Right ventricle myocardium superior (tissue), 1 donor: ENCODE measurements around the gene SLC18B1. TPM values are rescaled to one million over a fixed set of nuclear protein-coding genes. Genes with fewer than 3 reads are reported as not detected.

Source experiments
- ATAC-seq: fragments of 200-7000 bp; cut with Tn5 transposase; one replicate; pipeline ENCODE4 v1.9.1; 2020; ENCODE audit warnings: mild to moderate bottlenecking; ENCODE audit not compliant: poor library complexity
- DNase-seq: peaks from one replicate; pipeline ENCODE4 v3.0.0-alpha.2; 2020
- intact Hi-C: fragments of 100-400 bp; cut with DNase I; formaldehyde crosslinking; loops from one replicate; pipeline ENCODE4 v1.11.2; 2022
- long read RNA-seq: library from polyadenylated mRNA; unstranded; transcript quantifications from one replicate; pipeline ENCODE4 v2.0.0, GENCODE V29; 2021
- total RNA-seq: library from RNA; stranded (reverse); fragmentation: NEBNext Ultra II Directional; extraction: Animal tissue kit (Norgen Biotek cat#: 25700); gene quantifications from one replicate; pipeline ENCODE4 v1.2.1, GENCODE V29; 2021
- donor health status: DM: no; HTN: yes; CAD: no; lungs with severe emphysema.

The SLC18B1 gene
- total RNA-seq = 3.7 TPM
- long read RNA-seq, transcript SLC18B1-201 (14 exons, 2,368 nt) = major isoform, 6 of 7 reads
- long read RNA-seq, partial matches to known transcripts = 0 of 7 reads
- long read RNA-seq, other reads (novel, unspliced or antisense) = 1 of 7 reads

DNA sequence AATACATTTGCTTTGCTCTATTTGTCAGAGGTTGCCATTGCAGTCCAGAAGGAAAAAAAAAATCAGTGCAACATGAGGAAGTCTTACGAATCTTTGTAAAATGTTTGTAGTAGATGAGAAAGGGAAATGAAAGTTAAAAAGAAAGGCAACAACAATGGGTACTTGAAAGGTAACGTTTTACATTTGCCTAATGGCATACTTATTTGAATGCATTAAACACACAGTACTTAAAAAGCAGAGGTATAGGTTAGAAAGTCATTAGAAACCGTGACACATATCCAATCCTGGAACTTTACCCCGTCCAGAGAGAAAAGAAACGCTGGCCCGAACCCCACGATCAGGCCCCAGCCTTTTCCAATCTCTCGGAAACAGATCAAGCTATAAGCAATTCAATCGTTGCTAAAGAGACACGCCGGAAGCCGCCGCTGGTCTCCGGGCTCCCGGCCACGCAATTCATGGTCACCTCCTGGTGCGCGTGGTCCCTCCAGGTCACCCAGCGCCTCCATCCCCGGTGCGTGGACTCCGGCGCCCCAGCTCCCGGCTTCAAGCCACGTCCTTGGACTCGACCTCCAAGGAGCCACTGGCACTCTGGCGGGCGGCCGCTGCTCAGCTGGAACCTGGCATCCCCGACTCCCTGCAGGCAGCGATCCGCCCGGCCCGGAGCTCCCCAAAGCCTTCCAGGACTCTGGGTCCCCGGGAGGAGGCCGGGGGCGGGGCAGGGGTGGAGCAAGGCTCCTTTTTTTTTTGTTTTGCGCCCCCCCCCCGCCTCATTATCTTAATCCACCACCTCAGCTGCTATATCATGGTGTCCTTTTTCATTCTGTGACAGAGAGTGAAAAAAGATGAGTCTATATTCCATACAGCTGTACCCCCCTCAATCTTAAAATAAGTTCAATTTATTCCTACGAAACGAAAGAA lies at the start of gene SLC18B1:
Gene SLC18B1, minus strand, starts transcription at position 687 of the 918 bp plus-strand sequence. Its CDS starts 181 bp downstream, at position 506.
- ATAC-seq = peak; percentile 88
- intact Hi-C loops = no loop called here

DNA sequence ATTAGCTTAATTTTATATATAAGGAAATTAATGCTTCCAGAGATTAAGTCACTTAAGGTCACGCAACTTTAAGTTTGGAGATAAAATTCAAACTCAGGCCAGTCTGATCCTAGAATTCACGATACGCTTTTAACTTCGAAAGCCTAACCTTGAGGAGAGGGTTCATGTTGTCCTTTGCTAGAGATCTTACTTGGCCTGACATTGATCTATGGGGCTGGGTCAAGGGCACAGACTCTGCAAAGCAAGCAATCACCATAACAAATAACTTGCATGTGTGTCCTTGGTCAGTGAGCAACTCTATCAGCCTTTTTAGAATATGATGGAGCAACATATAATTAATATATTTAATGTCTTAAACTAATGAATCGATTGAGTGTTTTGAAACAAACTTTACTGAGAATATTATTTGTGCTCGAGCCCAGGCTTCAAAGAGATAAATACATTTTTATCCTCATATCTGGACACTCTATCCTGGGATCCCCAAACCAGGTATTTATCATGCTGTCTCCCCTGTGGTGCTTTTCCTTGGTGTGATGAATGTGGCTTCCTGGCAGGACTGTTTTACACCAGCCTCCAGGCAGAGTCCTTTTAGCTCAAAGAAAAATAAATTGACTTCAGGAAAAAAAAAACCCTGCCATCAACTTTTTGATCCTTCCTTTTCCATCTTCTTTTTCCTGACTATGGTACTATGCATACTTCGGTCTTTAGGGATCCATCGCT lies 45.0 kb upstream of the SLC18B1 start:
- ATAC-seq = no peak
- no peak for DNase-seq
- intact Hi-C loops = no loop called here

More for the DNA sequence above, at the start of gene SLC18B1:
- DNase-seq = peak; percentile 80

DNA sequence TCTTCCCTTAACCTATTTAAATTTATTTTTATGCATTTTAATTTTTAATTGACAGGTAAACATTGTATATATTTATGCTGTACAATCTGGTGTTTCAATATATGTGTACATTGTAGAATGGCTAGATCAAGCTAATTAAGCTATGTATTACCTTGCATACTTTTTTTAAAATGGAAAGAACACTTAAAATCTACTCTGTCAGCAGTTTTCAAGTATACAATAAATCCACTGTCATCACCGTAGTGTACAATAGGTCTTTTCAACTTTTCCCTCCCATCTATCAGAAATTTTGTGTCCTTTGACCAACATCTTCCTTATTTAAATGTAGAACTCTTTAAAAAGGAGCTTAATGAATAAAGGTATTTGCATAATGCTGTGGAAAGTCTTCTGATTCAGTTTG lies 43.5 kb upstream of the SLC18B1 start:
- intact Hi-C loops = no loop called here

DNA sequence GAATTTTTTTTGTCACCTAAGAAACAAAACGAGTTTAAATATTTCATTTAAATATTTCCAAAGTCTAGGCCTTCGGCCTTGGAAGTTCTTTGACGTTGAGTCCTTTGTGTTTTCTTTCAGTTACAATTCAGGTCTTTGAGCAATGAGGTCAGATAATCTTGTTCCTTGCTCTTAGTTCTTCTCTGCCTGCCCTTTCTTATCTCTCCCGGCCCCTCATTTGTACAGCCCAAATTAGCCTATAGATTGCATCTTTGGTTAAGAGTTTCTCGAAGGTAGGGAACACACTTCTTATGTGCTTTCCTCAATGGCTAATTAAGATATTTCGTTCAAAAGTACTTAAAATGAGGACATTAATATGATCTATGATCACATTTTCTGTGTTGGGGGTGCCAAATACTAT lies 34.5 kb upstream of the SLC18B1 start:
- ATAC-seq (no peak), DNase-seq (no peak)
- intact Hi-C loops = loop anchor here (5.0 kb wide), 1 partner anchor 724 kb away; no protein-coding TSS in a partner anchor

More for the DNA sequence above, 43.5 kb upstream of the SLC18B1 start:
- ATAC-seq (no peak), DNase-seq (no peak)

DNA sequence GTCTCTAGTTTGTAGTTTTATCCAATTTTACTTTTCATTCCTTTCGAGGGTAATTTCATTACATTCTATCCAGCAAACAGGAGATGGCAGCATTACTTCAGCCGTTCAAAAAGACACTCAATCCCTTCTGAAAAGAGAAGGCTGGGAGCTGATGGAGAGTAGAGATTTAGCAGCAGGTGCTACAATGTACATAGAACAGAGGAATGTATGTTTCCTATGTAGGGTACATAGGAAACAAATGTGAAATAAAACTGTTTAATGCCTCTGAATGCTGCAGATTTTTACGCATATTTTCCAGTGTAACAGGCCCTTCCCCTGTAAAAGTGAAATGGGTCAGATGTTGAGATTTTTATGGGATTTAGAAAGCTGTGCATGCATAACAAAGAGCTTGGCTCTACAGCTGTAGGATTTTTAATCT lies 31.9 kb upstream of the SLC18B1 start:
- intact Hi-C loops = loop anchor here (5.0 kb wide), 1 partner anchor 727 kb away; no protein-coding TSS in a partner anchor
- DNase-seq (no peak), ATAC-seq (peak; percentile 62)

DNA sequence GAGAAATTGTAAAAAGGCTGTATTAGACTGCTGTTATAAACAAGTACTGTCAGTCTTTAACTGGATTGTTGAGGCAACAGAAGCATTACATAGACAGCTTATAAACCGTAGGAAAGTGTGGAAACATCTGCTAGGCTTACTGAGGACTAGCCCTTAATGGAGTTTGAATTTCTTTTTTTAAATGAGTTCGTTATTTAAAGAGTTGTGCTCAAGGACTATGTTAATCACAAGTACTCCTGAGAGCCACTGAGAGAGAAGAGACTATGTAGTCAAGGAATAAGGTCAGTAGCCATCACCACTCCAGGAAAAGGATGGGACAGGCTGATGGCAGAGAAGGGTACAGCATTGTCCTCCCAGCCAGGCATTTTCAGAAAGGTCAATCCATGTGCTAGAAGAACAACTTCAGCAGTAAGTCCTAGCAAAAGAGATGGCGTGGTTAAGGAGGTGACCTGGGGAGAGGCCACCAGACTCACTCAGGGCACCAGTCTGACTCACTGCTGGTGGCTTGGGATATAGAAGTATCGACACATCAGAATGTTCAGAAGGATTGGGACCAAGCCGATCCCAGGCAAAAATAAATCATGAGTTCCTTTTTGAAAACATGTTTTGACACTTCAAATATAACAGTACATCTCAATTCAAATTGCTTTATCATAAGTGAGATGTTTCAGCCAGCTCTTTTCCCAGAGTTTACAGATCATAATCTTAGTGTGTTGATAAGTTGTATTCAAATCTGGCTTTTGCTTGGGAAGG lies 22.4 kb upstream of the SLC18B1 start:
- DNase-seq = no peak
- intact Hi-C loops = no loop called here
- ATAC-seq = no peak

DNA sequence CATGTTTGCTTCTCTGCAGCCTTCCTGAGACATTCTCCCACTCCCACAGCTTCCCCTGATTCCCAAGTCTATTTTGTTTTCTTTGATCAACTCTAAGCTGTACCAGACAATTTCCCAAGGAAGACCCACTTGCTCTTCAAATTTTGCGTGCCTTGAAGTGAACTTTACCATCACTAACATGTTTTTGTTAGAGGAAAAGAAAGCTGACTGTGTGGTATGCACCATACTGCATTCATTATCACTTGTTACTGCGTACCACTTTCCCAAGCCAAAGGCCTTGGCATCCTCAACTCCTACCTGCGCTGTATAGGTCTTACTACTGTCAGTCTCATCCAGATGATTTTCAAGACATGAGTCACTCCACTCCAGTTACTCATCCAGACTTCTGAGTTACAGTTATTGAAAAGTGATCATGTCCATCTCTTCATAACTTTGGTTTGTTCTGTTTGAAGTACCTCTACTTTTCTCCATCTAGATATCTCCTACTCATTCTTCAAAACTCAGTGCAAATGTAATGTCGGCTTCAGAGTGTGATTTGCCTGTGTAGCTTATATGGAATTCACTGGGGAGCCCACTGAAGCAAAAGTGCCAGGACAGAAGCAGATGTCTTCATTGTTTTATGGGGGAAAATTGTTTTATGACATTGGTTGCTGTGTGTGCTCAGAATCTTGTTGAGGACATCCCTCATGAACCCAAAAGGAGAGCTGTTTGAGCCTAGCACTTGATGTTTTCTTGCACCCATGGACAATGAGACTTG lies 21.1 kb upstream of the SLC18B1 start:
- intact Hi-C loops = loop anchor here (10.0 kb wide), 1 partner anchor 305 kb away; the partner anchor contains the start of gene STX7
- ATAC-seq = no peak
- DNase-seq = no peak

DNA sequence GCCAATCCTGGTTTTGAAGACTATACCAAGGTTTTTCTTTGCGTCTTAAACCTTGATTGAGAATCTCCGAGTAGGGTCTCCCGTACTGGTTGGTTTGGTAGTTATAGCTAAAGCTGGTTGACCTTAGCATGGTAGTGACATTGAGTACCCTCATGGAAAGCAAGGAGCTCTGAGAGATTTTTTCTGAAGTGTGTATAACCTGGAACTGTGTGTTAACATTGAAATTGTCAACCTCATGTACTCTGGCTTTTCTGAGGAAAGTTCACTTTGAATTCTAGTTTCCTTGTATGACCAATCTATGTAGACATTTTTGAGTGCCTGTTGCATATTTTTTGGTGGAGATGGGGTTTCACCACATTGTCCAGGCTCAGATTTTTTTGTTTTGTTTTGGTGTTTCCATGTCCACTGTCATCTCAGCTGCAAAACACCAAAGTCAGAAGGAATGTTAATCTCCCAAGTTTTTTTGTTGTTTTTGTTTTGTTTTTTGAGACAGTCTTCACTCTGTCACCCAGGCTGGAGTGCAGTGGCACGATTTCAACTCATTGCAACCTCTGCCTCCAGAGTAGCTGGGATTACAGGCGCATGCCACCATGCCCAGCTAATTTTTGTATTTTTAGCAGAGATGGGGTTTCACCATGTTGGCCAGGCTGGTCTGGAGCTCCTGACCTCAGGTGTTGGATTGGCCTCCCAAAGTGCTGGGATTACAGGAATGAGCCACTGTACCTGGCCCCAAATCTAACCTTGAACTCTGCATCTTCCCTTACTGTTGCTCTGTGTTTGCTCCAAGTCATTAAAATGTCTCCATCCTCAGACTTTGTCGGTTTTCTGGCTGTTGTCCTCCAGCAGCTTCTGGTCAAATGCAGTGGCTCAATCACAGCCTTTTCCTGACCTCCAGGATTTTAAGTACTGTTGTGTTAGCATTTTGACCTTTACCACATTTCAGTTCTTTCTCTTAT lies 20.2 kb upstream of the SLC18B1 start:
- intact Hi-C loops = loop anchor here (10.0 kb wide), 1 partner anchor 304 kb away; the partner anchor contains the start of gene STX7
- no peak for DNase-seq
- no peak for ATAC-seq

DNA sequence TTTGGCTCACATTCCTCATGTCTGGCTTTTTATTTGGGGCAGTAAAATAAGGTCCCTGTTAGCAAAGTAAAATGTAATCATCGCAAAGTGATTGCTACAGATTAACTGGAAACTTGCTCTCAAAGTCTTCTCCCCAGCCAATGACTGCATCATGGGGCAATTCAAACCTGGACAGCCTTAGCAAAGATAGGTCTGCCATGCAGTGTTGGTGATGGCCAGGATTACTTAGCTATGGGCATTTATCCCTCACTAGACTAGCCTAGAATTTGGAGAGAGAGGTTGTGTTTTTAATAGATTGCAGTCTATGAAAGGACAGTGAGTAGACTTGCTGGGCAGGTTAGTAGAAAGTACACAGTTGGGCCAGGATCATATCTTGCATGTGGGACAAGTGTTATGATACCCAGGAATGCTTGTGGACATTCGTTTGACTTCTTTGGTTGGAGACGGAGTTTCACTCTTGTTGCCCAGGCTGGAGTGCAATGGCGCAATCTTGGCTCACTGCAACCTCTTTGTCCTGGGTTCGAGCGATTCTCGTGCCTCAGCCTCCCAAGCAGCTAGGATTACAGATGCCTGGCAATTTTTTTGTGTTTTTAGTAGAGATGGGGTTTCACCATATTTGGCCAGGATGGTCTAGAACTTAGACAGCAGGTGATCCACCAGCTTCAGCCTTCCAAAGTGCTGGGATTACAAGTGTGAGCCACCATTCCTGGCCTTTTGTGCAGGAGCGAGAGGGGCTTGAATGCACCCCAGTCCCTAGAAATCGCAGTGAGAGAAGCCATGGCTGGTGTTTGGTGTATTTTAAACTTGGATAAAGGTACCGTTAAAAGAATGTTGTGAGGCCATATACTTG lies 19.3 kb upstream of the SLC18B1 start:
- intact Hi-C loops = loop anchor here (10.0 kb wide), 1 partner anchor 303 kb away; the partner anchor contains the start of gene STX7
- DNase-seq (no peak), ATAC-seq (no peak)

DNA sequence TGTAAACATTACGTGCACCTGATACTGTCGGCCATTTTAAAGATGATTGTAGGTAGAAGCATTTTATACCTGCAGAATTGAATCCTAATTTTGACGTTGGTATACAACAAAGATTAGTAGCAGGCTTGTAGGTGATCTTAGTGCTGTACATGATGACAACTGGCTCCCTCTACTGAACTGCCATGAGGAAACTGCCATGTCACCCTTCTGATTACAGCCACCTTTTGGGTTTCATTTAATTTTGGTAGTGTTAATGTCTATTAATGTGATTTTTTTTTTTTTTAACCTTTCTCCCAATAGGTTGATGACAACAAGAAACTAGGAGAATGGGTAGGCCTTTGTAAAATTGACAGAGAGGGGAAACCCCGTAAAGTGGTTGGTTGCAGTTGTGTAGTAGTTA lies 18.2 kb upstream of the SLC18B1 start:
- intact Hi-C loops = loop anchor here (10.0 kb wide), 1 partner anchor 302 kb away; the partner anchor contains the start of gene STX7
- DNase-seq (no peak), ATAC-seq (no peak)

DNA sequence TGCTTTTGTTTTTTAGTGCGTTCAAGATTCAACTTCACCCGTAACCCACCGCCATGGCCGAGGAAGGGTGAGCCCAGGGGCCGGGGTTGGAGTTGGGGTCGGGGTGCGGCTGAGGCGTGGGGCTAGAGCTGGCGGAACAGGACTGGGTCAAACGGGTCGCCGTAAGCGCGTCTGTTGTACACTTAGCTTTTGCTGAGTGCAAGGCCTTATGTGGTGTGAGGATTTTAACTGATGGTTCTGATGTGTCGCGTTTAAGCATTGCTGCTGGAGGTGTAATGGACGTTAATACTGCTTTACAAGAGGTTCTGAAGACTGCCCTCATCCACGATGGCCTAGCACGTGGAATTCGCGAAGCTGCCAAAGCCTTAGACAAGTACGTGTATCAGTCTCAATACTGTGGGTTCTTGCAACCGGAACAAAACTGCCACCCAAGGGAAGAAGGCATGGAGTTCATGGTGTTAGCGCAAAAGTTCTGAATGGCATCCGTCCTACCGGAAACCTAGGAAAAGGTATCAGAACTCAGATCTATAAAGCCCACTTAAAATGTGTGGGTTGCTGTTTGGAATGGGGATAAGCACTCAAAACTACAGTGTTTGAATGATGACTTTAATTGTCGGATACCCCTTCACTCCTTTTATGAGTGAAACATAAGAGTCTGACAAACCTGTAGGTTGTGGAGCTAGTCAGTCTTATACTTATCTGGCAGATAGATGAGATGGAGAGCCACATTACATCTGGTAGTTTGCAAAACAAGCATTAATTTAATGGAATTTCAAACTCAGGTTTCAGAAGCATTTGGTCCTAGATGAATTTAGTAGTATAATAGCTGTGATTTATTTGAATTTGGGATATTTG lies 16.5 kb upstream of the SLC18B1 start:
- intact Hi-C loops = loop anchor here (10.0 kb wide), 1 partner anchor 300 kb away; the partner anchor contains the start of gene STX7
- ATAC-seq (peak; percentile 3), DNase-seq (no peak)

DNA sequence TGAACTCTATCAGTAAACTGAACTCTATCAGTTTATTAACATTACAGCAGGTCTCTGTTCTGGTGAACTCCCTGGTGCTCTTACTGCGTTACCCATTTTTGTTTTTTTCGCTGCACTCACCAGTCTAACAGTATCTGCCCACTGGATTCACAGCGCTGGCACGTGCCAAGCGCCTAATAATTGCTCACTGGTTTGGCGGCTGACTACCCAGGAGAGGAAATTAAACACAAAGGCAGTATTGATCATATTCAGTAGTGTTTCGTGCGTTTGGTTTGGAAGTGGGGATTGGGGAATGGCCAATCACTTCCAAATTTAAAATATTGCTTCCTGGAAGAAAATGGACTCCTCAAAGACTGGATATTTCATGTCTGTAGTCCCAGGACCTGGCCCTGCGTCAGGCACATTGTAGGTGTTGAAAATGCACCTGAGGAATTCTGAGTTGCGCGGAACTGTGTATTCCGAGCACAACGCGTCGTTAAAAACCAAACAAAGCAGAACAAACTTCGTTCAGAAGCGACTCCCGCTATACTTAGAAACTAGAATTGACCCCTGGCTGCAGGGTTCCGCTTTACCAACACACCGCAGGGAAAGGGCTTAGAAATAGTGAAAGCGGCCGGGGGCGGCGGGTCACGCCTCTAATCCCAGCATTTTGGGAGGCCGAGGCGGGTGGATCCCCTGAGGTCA lies 14.9 kb upstream of the SLC18B1 start:
- DNase-seq (peak; percentile 52), ATAC-seq (peak; percentile 26)
- intact Hi-C loops = loop anchor here (10.0 kb wide), 1 partner anchor 299 kb away; the partner anchor contains the start of gene STX7

DNA sequence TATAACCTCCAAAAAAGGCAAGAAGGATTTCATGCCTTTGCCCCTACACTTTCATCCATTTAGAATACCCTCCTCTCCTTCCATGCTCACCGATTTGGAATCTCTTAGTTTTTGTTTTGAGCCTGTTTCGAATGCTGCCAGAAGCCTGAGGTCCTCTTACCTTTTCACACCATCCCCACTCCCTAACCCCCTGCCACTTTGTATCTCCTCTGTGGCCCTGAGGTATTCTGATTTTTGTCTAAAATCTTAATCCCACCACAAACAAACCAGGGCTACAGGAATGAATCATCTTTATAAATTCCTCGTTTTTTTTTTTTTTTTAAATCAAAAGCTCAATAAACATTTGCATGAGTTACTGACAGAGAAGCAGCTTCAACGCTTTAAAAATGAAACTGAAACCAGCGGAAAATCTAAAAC lies 14.3 kb upstream of the SLC18B1 start:
- intact Hi-C loops = loop anchor here (10.0 kb wide), 1 partner anchor 298 kb away; the partner anchor contains the start of gene STX7
- DNase-seq = no peak
- ATAC-seq = no peak

DNA sequence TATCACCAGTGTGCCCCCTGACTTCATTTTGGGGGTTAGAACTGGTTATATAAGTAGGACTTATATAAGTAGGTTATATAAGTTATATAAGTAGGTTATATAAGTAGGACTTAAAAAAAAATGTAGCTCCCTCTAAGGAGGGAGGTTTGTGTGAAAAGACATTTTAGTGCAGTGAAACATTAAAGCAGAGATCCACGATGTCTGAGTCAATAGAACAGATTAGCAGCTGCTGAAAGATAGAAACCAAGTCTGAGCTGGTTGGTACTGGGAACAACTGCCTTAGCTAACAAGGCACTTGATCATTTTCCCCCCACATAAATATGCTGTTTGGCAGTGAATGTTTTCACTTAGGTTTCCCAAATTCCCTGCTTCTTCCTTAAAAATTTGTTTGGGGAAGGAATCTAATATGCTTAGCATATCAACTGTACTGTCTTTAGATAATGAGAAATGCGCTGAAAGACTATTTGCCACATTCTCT lies 13.9 kb upstream of the SLC18B1 start:
- DNase-seq (no peak), ATAC-seq (no peak)
- intact Hi-C loops = loop anchor here (10.0 kb wide), 1 partner anchor 297 kb away; the partner anchor contains the start of gene STX7
